Left lung (tissue), 10 donors: ENCODE results near the gene PLLP. TPM values are rescaled to one million over a fixed set of nuclear protein-coding genes. Genes with fewer than 3 reads are reported as not detected.

Experiments
- ATAC-seq: fragments of 200-7000 bp; cut with Tn5 transposase; one replicate; pipeline ENCODE4 v1.9.1; 2020; ENCODE audit warnings: moderate library complexity
- DNase-seq, 4 donors: peaks; one replicate each; pipeline ENCODE4 v3.0.0-alpha.2; 2013 to 2020
- H3K27ac ChIP-seq, 2 donors: fragments of 200-600 bp; sonication (generic) in 1 of 2; one replicate each; pipeline versions ENCODE4 v1.5.0 to v1.8.0; 2020 to 2021
- H3K27me3 ChIP-seq, 2 donors: fragments of 200-600 bp; sonication (generic) in 1 of 2; one replicate each; pipeline versions ENCODE4 v1.5.0 to v1.8.0; 2020 to 2021
- H3K36me3 ChIP-seq, 2 donors: fragments of 200-600 bp; sonication (generic) in 1 of 2; one replicate each; pipeline versions ENCODE4 v1.5.0 to v1.8.0; 2020 to 2021
- H3K4me1 ChIP-seq, 2 donors: fragments of 200-600 bp; one replicate each; pipeline ENCODE4 v1.8.0; 2021
- H3K4me3 ChIP-seq, 2 donors: fragments of 200-600 bp; sonication (generic) in 1 of 2; one replicate each; pipeline versions ENCODE4 v1.5.0 to v1.8.0; 2020 to 2021; ENCODE audit warnings: mild to moderate bottlenecking in 1 of 2
- H3K9me3 ChIP-seq, 2 donors: fragments of 200-600 bp; sonication (generic) in 1 of 2; one replicate each; pipeline versions ENCODE4 v1.5.0 to v1.8.0; 2020 to 2021
- CTCF ChIP-seq, 2 donors: fragments of 200-600 bp; sonication (generic) in 1 of 2; IDR thresholded peaks; one replicate each; pipeline versions ENCODE4 v1.5.0 to v1.8.0; 2021; ENCODE audit warnings: antibody characterized with exemption in 2 of 2
- intact Hi-C, 2 donors: fragments of 100-400 bp; cut with DNase I; formaldehyde crosslinking; loops; one replicate each; pipeline versions ENCODE4 v1.11.2 to v1.14.2; 2022
- polyA plus RNA-seq, 6 donors: library from polyadenylated mRNA; unstranded; fragments of 120-200 nt; gene quantifications; one replicate each; pipeline ENCODE4 v1.2.1, GENCODE V29; 2013; ENCODE audit not compliant: insufficient read length in 6 of 6
- total RNA-seq, 2 donors: library from RNA; stranded (reverse); fragmentation: NEBNext Ultra II Directional; extraction: Animal tissue kit (Norgen Biotek cat#: 25700); gene quantifications; one replicate each; pipeline ENCODE4 v1.2.1, GENCODE V29; 2021
- donor health status: DM: no; HTN: yes; CAD: no.
- donor health status: DM: no; HTN: no; CAD: no.

The PLLP gene
- total and polyA plus RNA-seq, 8 donors = 3.5 to 70.6 (median 5.7) TPM

- no peaks in the 10 kb centered on the region for H3K9me3 ChIP-seq
- intact Hi-C loops = no loop called here
- TF ChIP-seq CTCF (IDR thresholded peaks at IDR 0.05) = no peak
- peaks cover 4 to 21% of the 10 kb centered on the region in 2 donors for H3K4me1 ChIP-seq
- H3K27me3 ChIP-seq = peaks cover 7 to 39% of the 10 kb centered on the region in 2 donors
- no peak overlapping the region for H3K27ac ChIP-seq
- ATAC-seq = no peak
- no peak overlapping the region for H3K4me3 ChIP-seq
- no peaks in the 10 kb centered on the region for H3K36me3 ChIP-seq
- DNase-seq = no peak
Measured at GRCh38 chr16:57285379-57285778, 907 bp upstream of the PLLP start.

GRCh38 chr16:57284952-57285363 is 486 bp upstream of the PLLP start:
- no peaks in the 10 kb centered on the region for H3K9me3 ChIP-seq
- peak overlapping the region in 1 of 2 donors; percentile 71 for H3K27ac ChIP-seq
- DNase-seq = no peak
- intact Hi-C loops = no loop called here
- H3K4me3 ChIP-seq = peak overlapping the region; percentile 39 to 61
- H3K36me3 ChIP-seq = no peaks in the 10 kb centered on the region
- H3K4me1 ChIP-seq = peaks cover 4 to 24% of the 10 kb centered on the region in 2 donors
- TF ChIP-seq CTCF (IDR thresholded peaks at IDR 0.05) = no peak
- H3K27me3 ChIP-seq = peaks cover 7 to 39% of the 10 kb centered on the region in 2 donors
- ATAC-seq = no peak

DNA sequence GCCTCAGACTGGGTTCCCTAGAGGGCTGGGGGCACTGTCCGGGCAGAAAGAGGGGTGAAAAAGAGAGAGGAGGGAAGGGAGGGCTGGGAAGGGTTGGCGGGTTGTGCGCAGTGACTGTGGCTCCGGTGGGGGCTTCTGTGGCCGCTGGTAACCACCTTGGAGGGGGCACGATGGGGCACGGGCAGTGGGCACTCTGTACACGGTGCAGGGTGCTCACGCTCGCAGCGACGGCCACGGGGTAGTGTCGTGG is 588 bp downstream of the PLLP start:
- H3K27ac ChIP-seq = peak overlapping the region; percentile 65 to 71
- peak; percentile 19 for ATAC-seq

DNA sequence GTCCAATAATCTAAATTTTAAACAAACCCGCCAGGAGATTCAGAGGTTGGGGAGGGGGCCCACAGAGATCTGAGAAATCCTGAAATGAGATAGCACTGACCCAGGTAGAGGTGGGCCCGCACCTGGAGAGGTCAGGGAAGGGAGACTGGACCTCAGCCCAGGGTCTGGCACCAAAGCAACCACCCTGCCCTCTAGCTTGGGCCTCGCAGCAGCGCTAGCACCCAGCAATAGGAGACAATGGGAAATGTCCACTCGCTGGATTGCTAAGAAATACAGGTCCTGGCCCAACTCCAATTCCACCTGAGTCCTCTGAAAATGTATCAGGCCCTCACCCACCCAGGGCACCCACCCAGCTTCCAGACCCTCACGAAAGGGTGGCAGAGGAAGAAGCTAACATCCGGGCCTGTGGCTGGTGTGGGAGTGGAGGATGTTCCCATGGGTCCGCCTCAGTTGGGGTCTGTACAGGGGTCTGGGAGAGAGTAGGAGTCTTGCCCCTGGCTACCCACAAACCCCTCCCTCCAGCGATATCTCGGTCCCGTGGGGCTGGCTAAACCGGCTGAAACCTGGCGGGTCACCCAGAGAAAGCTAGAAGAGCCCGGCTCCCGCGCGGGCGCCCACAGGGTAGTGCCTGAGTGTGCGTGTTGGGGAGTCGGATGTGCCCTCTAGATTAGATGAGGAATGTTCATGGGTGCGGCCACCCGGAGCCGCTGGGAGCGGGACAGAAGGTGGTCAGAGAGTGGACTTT is 1.1 kb downstream of the PLLP start:
- TF ChIP-seq CTCF (IDR thresholded peaks at IDR 0.05) = no peak
- Histone ChIP-seq H3K27me3 (peaks cover 7 to 39% of the 10 kb centered on the region in 2 donors), H3K36me3 (no peaks in the 10 kb centered on the region), H3K4me1 (peaks cover 4 to 29% of the 10 kb centered on the region in 2 donors), H3K27ac (peak overlapping the region; percentile 65 to 71), H3K9me3 (no peaks in the 10 kb centered on the region), H3K4me3 (peak overlapping the region; percentile 39 to 61)
- intact Hi-C loops = no loop called here
- ATAC-seq = peak; percentile 57
- peak in 1 of 4 donors; percentile 30 for DNase-seq

More for the DNA sequence above, 588 bp downstream of the PLLP start:
- intact Hi-C loops = no loop called here
- Histone ChIP-seq H3K4me1 (peaks cover 4 to 24% of the 10 kb centered on the region in 2 donors), H3K9me3 (no peaks in the 10 kb centered on the region), H3K27me3 (peaks cover 7 to 39% of the 10 kb centered on the region in 2 donors), H3K36me3 (no peaks in the 10 kb centered on the region), H3K4me3 (peak overlapping the region; percentile 39 to 61)
- no peak for DNase-seq
- TF ChIP-seq CTCF (IDR thresholded peaks at IDR 0.05) = no peak

GRCh38 chr16:57282510-57283213 is 1.8 kb downstream of the PLLP start:
- no peaks in the 10 kb centered on the region for H3K9me3 ChIP-seq
- no peaks in the 10 kb centered on the region for H3K36me3 ChIP-seq
- peaks cover 7 to 39% of the 10 kb centered on the region in 2 donors for H3K27me3 ChIP-seq
- ATAC-seq (peak; percentile 19), DNase-seq (peak in 1 of 4 donors; percentile 31)
- peak overlapping the region; percentile 65 to 71 for H3K27ac ChIP-seq
- H3K4me1 ChIP-seq = peaks cover 7 to 36% of the 10 kb centered on the region in 2 donors
- no peak for TF ChIP-seq CTCF (IDR thresholded peaks at IDR 0.05)
- peak overlapping the region; percentile 39 to 61 for H3K4me3 ChIP-seq
- intact Hi-C loops = no loop called here
